ENCODE results near the gene EFEMP1.

DNA sequence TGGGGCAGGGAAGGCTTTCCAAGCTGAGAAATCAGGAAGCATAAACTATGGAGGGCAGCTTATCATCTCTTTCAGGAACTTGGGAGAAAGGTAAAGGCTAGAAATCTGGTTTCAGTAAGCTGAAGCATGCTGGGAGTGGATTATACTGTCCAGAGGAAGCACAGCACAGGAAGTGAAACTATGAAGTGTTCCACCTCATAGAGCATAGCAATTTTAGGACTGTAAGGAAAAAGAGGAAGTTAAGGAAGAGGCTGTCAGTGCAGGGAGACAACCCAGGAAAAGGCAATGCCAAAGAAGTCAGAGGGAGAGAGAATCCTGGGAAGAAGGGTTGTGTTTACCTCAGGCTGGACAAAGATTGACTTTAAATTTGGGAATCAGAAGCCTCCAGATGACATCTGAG is 51.9 kb downstream of the EFEMP1 start:
- TF ChIP-seq, protein P1, sequence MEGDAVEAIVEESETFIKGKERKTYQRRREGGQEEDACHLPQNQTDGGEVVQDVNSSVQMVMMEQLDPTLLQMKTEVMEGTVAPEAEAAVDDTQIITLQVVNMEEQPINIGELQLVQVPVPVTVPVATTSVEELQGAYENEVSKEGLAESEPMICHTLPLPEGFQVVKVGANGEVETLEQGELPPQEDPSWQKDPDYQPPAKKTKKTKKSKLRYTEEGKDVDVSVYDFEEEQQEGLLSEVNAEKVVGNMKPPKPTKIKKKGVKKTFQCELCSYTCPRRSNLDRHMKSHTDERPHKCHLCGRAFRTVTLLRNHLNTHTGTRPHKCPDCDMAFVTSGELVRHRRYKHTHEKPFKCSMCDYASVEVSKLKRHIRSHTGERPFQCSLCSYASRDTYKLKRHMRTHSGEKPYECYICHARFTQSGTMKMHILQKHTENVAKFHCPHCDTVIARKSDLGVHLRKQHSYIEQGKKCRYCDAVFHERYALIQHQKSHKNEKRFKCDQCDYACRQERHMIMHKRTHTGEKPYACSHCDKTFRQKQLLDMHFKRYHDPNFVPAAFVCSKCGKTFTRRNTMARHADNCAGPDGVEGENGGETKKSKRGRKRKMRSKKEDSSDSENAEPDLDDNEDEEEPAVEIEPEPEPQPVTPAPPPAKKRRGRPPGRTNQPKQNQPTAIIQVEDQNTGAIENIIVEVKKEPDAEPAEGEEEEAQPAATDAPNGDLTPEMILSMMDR (IDR thresholded peaks at IDR 0.05) = no peak
- no peak for TF ChIP-seq POLR2A (IDR thresholded peaks at IDR 0.05)
